Ramos (cell line): ENCODE data around the gene MYL12A.

Source experiments
- in situ Hi-C: fragments of 300-500 bp; cut with MboI; formaldehyde crosslinking; loops from one replicate; pipeline ENCODE4 v1.14.3; 2022; ENCODE audit warnings: low sequenced_read_pairs; ENCODE audit not compliant: unreplicated experiment

The MYL12A gene

GRCh38 chr18:3251963-3252277, 4.3 kb downstream of the MYL12A start:
- in situ Hi-C loops, result no loop called here

DNA sequence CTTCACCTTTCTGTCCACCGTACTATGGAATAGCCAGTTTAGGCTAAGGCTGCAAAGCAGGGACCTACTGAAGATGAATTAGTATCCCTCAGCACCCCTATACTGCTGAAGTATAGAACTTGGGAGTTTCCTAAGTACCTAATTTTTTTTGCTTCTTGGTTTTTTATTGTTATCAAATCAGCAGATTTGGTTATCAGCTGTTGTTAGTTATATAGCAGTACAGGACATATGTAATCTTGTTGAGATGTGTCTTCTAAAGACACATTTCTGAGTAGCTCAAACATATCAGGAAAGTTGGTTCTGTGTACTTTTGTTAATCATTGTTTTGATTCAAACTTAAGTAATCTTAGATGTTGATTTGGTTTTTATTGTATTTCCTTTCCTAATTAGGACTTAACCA, 5.2 kb downstream of the MYL12A start:
- in situ Hi-C loops, result no loop called here

- in situ Hi-C loops, result no loop called here
Measured at GRCh38 chr18:3254725-3255124, 7.1 kb downstream of the MYL12A start.

GRCh38 chr18:3255611-3256165, 8.1 kb downstream of the MYL12A start:
- in situ Hi-C loops, result no loop called here

DNA sequence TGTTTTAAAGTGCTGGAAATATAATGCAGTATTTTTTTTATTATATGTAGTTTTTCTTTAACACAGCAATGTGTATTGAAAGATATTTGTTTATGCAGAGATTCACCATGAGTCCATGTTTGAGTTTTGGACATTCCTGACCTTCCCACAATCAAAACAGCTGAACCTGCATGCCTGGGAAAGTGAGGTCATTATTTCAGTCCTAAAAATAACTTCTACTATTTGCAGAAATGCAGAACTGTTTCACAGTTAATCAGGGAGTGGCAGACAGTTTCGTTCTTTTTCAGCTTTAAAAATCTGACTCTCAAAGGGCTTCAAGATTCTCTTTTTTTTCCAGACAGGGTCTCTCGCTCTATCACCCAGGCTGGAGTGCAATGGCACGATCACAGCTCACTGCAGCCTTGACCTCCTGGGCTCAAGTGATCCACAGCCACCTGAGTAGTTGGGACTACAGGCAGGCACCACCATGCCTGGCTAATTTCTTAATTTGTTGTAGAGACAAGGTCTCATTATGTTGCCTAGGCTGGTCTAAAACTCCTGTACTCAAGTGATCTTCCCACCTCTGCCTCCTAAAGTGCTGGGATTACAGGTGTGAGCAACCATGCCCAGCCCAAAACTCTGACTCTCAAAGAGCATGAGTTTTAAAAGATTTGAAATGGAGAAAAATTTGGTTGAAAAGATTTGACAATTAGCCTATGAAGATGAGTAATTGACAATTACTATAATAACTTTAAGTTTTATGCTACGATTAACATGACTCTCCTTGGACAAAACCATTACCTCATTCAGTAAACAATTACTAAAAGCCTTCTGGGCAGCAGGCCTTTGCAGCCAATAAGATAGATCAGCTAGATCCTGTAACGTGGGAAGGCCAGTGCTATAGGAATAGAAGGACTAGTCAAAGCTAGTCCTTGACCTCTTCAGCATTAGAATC, 9.4 kb downstream of the MYL12A start:
- in situ Hi-C loops, result no loop called here

DNA sequence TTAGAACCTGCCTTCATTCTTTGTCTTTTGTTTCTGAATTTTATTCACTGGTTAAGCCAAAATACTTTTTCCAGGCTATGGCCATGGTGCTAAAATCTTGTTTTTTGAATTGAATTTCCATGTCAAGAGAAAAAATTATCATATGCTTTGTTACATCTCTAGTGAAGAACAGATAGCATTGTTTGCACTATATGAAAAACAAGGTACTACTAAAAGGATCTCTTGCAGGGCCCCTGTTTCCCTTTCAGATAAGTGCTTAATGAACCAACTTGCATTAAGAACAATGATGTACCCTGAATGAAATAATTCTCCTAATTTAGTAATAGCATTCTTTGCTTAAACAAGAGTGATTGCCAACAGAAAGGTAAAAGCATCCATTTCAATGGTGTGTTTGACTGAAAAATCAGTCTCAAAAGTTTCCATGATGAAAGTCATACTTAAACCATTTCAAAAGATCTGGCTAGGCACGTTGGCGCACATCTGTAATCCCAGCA, 10.1 kb downstream of the MYL12A start:
- in situ Hi-C loops, result no loop called here

DNA sequence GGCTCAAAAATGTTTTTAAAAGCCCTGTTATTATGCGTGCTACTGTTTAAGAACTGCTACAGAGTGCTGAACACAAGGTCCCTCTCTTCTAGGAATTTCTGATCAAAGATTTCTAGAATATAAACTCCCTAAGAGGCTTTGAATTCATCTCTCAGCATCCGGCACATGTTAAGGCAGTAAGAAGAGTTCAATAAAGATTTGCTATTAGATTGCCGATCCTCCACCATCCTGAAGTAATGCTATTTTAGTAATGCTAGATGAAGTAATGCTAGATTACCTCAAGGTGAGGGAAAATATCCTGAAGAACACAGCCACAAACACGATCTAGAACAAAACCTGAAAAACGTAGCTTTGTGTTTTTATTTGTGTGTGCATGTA, 13.4 kb downstream of the MYL12A start:
- in situ Hi-C loops, result no loop called here

- in situ Hi-C loops, result no loop called here
Measured at GRCh38 chr18:3261373-3262233, 14.0 kb downstream of the MYL12A start, which contains the start of gene MYL12B. Gene MYL12B, plus strand, starts transcription at chr18:3262133. Its CDS starts 10,766 bp downstream, at chr18:3272899.

GRCh38 chr18:3262234-3263131, 14.9 kb downstream of the MYL12A start:
- in situ Hi-C loops, result no loop called here

- in situ Hi-C loops, result no loop called here
Measured at GRCh38 chr18:3263132-3263700, 15.6 kb downstream of the MYL12A start.

DNA sequence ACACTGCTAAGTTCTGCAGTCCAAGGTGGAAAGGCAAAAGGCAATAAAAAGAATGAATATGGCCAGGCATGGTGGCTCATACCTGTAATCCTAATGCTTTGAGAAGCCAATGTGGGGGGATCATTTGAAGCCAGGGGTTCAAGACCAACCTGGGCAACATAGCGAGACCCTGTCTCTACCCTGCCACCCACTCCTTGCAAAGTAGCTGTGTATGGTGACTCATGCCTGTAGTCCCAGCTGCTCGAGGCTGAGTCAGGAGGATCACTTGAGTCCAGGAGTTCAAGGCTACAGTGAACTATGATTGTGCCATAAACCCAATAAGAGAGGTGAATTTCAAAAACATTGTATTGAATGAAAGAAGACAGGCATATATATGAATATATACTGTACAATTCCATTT, 16.8 kb downstream of the MYL12A start:
- in situ Hi-C loops, result no loop called here

- in situ Hi-C loops, result no loop called here
Measured at GRCh38 chr18:3265564-3266033, 18.0 kb downstream of the MYL12A start.

DNA sequence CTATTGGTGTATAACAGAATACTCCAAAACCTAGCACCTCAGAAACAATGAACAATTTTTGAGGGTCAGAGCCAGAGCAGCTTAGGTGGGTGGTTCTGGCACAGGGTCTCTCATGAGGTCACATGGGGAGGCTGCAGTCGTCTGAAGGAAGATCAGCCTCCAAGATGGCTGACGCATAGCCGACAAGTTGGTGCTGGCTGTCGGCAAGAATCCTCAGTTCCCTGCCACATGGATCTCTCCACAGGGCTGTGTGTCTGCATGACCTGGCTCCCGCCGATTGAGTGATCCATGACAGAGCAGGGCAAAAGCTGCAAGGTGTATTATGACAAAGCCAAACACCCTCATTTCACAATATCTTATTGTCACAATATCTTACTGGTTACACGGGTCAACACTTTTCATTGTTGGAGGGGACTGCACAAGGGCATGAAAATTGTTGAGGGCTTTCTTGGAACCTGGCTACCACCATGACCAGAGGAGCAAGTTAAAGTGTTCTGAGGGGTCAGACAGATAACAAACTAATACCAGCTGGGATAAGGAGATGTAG, 18.5 kb downstream of the MYL12A start:
- in situ Hi-C loops, result no loop called here

- in situ Hi-C loops, result no loop called here
Measured at GRCh38 chr18:3268306-3268705, 20.7 kb downstream of the MYL12A start.

- in situ Hi-C loops, result no loop called here
Measured at GRCh38 chr18:3269241-3269913, 21.8 kb downstream of the MYL12A start.

GRCh38 chr18:3269914-3270299, 22.3 kb downstream of the MYL12A start:
- in situ Hi-C loops, result no loop called here

DNA sequence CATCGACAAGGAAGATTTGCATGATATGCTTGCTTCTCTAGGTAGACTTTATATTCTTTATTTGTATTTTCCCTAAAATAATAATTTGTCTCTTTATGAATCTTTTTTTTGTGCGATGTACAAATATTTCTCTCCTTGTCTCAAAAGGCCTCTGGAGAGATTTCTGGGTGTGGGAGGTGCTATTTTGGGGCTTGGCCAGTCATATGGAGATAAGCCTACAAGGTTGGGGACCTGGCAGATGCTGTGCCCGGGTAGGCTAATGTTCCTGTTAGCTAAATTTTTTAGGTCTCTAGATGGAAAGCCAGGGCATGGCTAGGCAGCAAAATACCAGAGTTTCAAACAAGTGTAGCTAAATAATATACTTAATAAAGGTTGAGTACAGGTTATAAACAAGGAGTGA, 25.4 kb downstream of the MYL12A start:
- in situ Hi-C loops, result no loop called here

DNA sequence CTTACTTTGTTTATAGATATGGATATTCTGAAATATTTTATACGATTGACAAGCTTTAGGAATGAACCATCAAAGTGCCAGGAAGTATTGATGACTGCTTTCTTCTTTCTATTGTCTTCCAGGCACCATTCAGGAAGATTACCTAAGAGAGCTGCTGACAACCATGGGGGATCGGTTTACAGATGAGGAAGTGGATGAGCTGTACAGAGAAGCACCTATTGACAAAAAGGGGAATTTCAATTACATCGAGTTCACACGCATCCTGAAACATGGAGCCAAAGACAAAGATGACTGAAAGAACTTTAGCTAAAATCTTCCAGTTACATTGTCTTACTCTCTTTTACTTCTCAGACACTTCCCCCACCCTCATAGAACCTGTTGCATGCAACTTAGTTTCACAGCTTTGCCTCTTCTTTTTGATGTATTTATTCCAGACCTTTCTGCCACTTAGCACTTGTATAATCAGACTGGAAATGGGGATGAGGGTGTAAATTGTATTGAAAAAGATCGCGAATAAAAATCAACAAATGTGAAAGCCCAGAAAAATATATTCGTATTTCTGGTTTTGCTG, 30.1 kb downstream of the MYL12A start:
- in situ Hi-C loops, result loop anchor here (25.0 kb wide), 1 partner anchor 710 kb away; no protein-coding TSS in a partner anchor
